Placental pericyte (primary cell): Measurements from ENCODE around the gene DIO3. TPM values are rescaled to one million over a fixed set of nuclear protein-coding genes. Genes with fewer than 3 reads are reported as not detected.

Source experiments
- total RNA-seq: library from RNA; depleted of rRNA; stranded (reverse); fragments of >200 nt; gene quantifications from 2 replicates; pipeline ENCODE4 v1.2.3, GENCODE V29; 2012

DIO3 gene
- total RNA-seq, result not detected in 2 replicates

GRCh38 chr14:101561145-101561896 is at the start of gene DIO3:
Gene DIO3 (plus strand): TSS chr14:101561495.

Other genes with a start within 250 kb of the DIO3 start
- 59.1 and 93.5 TPM in 2 replicates for gene PPP2R5C, start 200.2 kb downstream of the DIO3 start, total RNA-seq